Endothelial cell of umbilical vein (primary cell): ENCODE data around the gene RGS4. TPM values are rescaled to one million over a fixed set of nuclear protein-coding genes. Genes with fewer than 3 reads are reported as not detected.
"Not testable (repeated sequence)": the region's sequence is repeated elsewhere in the genome, so short reads cannot be mapped to it uniquely, and the experiment has no call there.

Experiments
- BruUV-seq: library from RNA; stranded (reverse); fragments of 400-500 nt; replicated peaks from 2 replicates; lab custom pipeline; 2021; lab: Mats Ljungman, UMichigan
- CTCF ChIA-PET: fragments of 300-600, 350-600 bp; sonication (Branson Sonifier 250); formaldehyde crosslinking; loops from one replicate; lab custom pipeline; 2021; ENCODE audit warnings: antibody characterized with exemption, inconsistent platforms; lab: Charles Lee
- POLR2A ChIA-PET: fragments of 300-600, 350-600 bp; sonication (Branson Sonifier 250); formaldehyde crosslinking; loops from one replicate; lab custom pipeline; 2021; ENCODE audit warnings: antibody characterized with exemption, inconsistent platforms; lab: Charles Lee
- DNase-seq: peaks from one replicate; pipeline ENCODE4 v3.0.0-alpha.2; 2011; ENCODE audit warnings: low read depth, low spot score
- FAIRE-seq: peaks from 2 replicates; lab custom pipeline; 2011; peaks lifted over from hg19 to GRCh38; lab: Jason Lieb, UNC
- H2AFZ ChIP-seq: 2 replicates; pipeline ENCODE4 v1.6.0; 2012; ENCODE audit warnings: low read depth, low read length, control low read depth, inconsistent platforms
- H3K27ac ChIP-seq: 2 replicates; pipeline ENCODE4 v1.5.1; 2011; ENCODE audit warnings: low read depth, mild to moderate bottlenecking, control low read depth, low read length, moderate library complexity; ENCODE audit not compliant: insufficient read depth
- H3K27me3 ChIP-seq, 2 experiments: 2 replicates each; pipeline versions ENCODE4 v1.6.0 to v1.6.1; 2011; ENCODE audit warnings: low read length in 2 of 2, mixed read lengths in 1 of 2; ENCODE audit not compliant: control insufficient read depth in 2 of 2, insufficient read depth in 2 of 2
- H3K36me3 ChIP-seq, 2 experiments: 2 replicates in 1 of 2; 3 replicates in 1 of 2; pipeline ENCODE4 v1.5.1; 2011; ENCODE audit warnings: low read length in 2 of 2, mild to moderate bottlenecking in 1 of 2, moderate library complexity in 1 of 2; ENCODE audit not compliant: control insufficient read depth in 2 of 2, insufficient read depth in 2 of 2; ENCODE audit errors: extremely low read depth in 1 of 2
- H3K4me1 ChIP-seq: 3 replicates; pipeline ENCODE4 v1.5.1; 2011; ENCODE audit warnings: mild to moderate bottlenecking, low read length; ENCODE audit not compliant: control insufficient read depth, insufficient read depth; ENCODE audit errors: extremely low read depth
- H3K4me2 ChIP-seq: 2 replicates; pipeline ENCODE4 v1.6.1; 2011; ENCODE audit warnings: low read length, control low read depth, mixed read lengths; ENCODE audit not compliant: insufficient read depth
- H3K4me3 ChIP-seq, 3 experiments: fragments of 200-600 bp in 1 of 3; sonication (generic), shearing (Covaris generic) in 1 of 3; replicated peaks in 1 of 3; 2 replicates each; pipeline ENCODE4 v1.5.1; 2011 to 2016; ENCODE audit warnings: control low read depth in 3 of 3, low read length in 3 of 3, mild to moderate bottlenecking in 2 of 3, inconsistent platforms in 1 of 3, low read depth in 1 of 3, moderate library complexity in 1 of 3; ENCODE audit not compliant: insufficient read depth in 1 of 3
- H3K79me2 ChIP-seq: 2 replicates; pipeline ENCODE4 v1.6.0; 2012; ENCODE audit warnings: low read length, inconsistent platforms; ENCODE audit not compliant: control insufficient read depth, insufficient read depth
- H3K9ac ChIP-seq: replicated peaks from 2 replicates; pipeline ENCODE3; 2011; ENCODE audit warnings: low read length, control low read depth; ENCODE audit not compliant: insufficient read depth; ENCODE audit errors: extremely low read depth
- H3K9me1 ChIP-seq: replicated peaks from 3 replicates; pipeline ENCODE4 v1.6.0; 2011; ENCODE audit warnings: mild to moderate bottlenecking, low read length; ENCODE audit not compliant: control insufficient read depth, insufficient read depth; ENCODE audit errors: extremely low read depth
- H3K9me3 ChIP-seq: replicated peaks from 2 replicates; pipeline ENCODE4 v1.5.1; 2012; ENCODE audit warnings: low read length, inconsistent platforms; ENCODE audit not compliant: control insufficient read depth, insufficient read depth
- H4K20me1 ChIP-seq: replicated peaks from 2 replicates; pipeline ENCODE3; 2011; ENCODE audit warnings: mild to moderate bottlenecking, low read length; ENCODE audit not compliant: control insufficient read depth, insufficient read depth; ENCODE audit errors: extremely low read depth
- FOS ChIP-seq: IDR thresholded peaks from 2 replicates; pipeline ENCODE4 v1.6.1; 2011; ENCODE audit warnings: mild to moderate bottlenecking, low read length, moderate library complexity, borderline replicate concordance; ENCODE audit not compliant: insufficient read depth
- GATA2 ChIP-seq: IDR thresholded peaks from 2 replicates; pipeline ENCODE4 v1.7.0; 2011; ENCODE audit warnings: low read depth, mild to moderate bottlenecking, moderate library complexity, mixed read lengths, low read length; ENCODE audit not compliant: insufficient read length, insufficient read depth
- JUN ChIP-seq: IDR thresholded peaks from 2 replicates; pipeline ENCODE4 v1.6.1; 2011; ENCODE audit warnings: borderline replicate concordance, low read depth; ENCODE audit not compliant: insufficient read length, insufficient read depth
- MYC ChIP-seq: IDR thresholded peaks from one replicate; pipeline ENCODE4 v1.6.1; 2011; ENCODE audit warnings: mild to moderate bottlenecking, low read depth, low read length
- dilution Hi-C: fragments of 300-500 bp; cut with MboI; formaldehyde crosslinking; loops from one replicate; pipeline ENCODE4 v1.15.0; 2019; ENCODE audit warnings: low sequenced_read_pairs; ENCODE audit not compliant: extremely low pct_ligation_motif_present
- intact Hi-C: fragments of 100-400 bp; cut with micrococcal nuclease; formaldehyde crosslinking; loops from one replicate; pipeline ENCODE4 v1.10.0; 2022
- polyA plus RNA-seq, 4 experiments: library from polyadenylated mRNA; depleted of rRNA in 3 of 4; stranded (reverse) in 3 of 4; unstranded in 1 of 4; fragments of >200 nt; gene quantifications; 2 replicates each; pipeline versions ENCODE4 v1.2.1 to v1.2.3, GENCODE V29; 2011 to 2012; ENCODE audit warnings: missing spikeins in 1 of 4
- total RNA-seq: library from RNA; stranded (reverse); gene quantifications from 2 replicates; pipeline ENCODE4 v1.2.3, GENCODE V29; 2021

RGS4 gene
- total and polyA plus RNA-seq, 2 donors (not counting 3 experiments of a cell fraction or from before 2014, with no cell fraction given): 14.6 to 59.3 TPM

DNA sequence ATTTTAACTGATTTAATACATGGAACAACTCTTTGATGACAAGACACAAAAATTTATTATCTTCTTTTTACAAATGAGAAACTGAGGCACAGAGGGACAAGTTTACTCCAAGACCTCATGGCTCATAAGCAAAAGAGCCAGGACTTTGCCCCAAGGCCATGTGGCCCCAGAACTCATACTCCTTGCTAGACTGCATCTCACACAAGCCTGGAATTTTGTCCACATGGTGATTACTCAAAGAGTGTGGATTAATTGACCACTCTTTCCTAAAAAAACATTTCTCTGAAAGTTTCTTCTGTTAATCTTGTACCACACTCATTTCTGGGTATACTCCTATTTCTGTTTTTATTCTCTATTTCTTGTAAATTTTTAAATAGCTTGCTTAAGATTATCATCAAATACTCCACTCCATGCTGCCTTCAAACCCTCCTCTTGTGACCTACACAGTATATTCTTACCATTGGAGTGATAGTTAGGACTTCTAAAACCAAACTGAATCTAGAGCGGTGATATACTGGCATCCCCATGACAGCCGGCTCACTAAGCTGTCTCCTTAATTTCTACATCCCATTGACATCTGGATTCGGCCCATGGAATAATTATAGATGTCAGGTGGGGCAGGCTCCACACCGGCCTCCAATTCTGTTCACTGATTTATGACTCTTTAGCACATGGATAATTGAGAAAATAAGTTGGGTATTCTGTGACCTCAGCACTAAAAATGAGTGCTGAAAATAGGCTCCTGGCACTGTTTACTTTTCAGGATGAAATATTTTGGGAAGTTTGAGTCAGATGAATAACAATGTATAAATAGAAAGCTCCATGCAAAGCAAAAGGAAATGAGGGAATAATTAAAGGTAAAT, 16.1 kb downstream of the RGS4 start:
- ChIA-PET POLR2A (interaction anchor here (1.1 kb wide), 1 partner anchor 16 kb away, joined by 3 read pairs; the partner anchor contains the start of gene RGS4), CTCF (interaction anchor here (0.7 to 1.5 kb wide), 10 partner anchors 9 to 231 kb away, joined by 3 to 8 read pairs (median 4); no protein-coding TSS in a partner anchor)
- H3K27ac ChIP-seq: peak overlapping the region; percentile 60
- BruUV-seq: no TSS peak
- H3K36me3 ChIP-seq: no peaks in the 10 kb centered on the region
- peak overlapping the region; percentile 36 for H3K4me2 ChIP-seq
- TF ChIP-seq JUN (peak; percentile 53), FOS (no peak)
- intact Hi-C loops (loop anchor here (1.0 kb wide), 2 partner anchors 13 to 83 kb away; no protein-coding TSS in a partner anchor), dilution Hi-C loops (no loop called here)
- H3K27me3 ChIP-seq: no peaks in the 10 kb centered on the region
- H3K79me2 ChIP-seq: no peaks in the 10 kb centered on the region
- no peak overlapping the region for H2AFZ ChIP-seq
- no peaks in the 10 kb centered on the region for H3K9me3 ChIP-seq
- FAIRE-seq (no peak), DNase-seq (peak; percentile 83)
- H3K4me1 ChIP-seq: peaks cover 37% of the 10 kb centered on the region
- H3K9me1 ChIP-seq: no peaks in the 10 kb centered on the region
- no peak overlapping the region for H3K4me3 ChIP-seq
- H4K20me1 ChIP-seq: no peaks in the 10 kb centered on the region
- H3K9ac ChIP-seq: no peak overlapping the region

DNA sequence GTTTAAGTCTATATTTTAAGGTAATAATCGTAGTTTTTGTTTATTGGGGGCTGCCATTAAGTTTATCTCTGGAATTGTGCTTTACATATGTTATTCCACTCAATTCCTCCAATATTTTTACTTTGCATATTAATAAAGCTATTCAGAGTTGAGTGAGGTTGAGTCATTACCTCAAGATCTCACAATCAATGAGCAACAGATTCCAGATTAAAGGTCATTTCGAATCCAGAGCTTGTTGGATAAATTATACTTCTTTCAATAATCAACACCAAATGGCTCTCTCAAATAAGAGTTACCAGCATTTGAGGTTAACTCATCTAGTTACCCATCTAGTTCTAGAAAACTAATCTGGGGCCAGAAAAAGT, 16.7 kb downstream of the RGS4 start:
- TF ChIP-seq MYC (no peak), FOS (peak; percentile 54), GATA2 (peak; percentile 55)
- POLR2A ChIA-PET: interaction anchor here (1.1 kb wide), 1 partner anchor 17 kb away, joined by 3 read pairs; the partner anchor contains the start of gene RGS4
- H4K20me1 ChIP-seq: no peaks in the 10 kb centered on the region
- no peaks in the 10 kb centered on the region for H3K9me3 ChIP-seq
- no TSS peak for BruUV-seq
- intact Hi-C loops (loop anchor here (1.0 kb wide), 2 partner anchors 14 to 82 kb away; no protein-coding TSS in a partner anchor), dilution Hi-C loops (no loop called here)
- FAIRE-seq (no peak), DNase-seq (no peak)
- no peaks in the 10 kb centered on the region for H3K36me3 ChIP-seq
- no peak overlapping the region for H3K9ac ChIP-seq
- H3K4me2 ChIP-seq: peak overlapping the region; percentile 36
- no peaks in the 10 kb centered on the region for H3K9me1 ChIP-seq
- no peaks in the 10 kb centered on the region for H3K79me2 ChIP-seq
- CTCF ChIA-PET: interaction anchor here (0.7 to 1.5 kb wide), 10 partner anchors 8 to 232 kb away, joined by 3 to 8 read pairs (median 4); no protein-coding TSS in a partner anchor
- H3K27ac ChIP-seq: peak overlapping the region; percentile 4
- no peak overlapping the region for H2AFZ ChIP-seq
- no peak overlapping the region for H3K4me3 ChIP-seq
- H3K4me1 ChIP-seq: peaks cover 37% of the 10 kb centered on the region
- no peaks in the 10 kb centered on the region for H3K27me3 ChIP-seq

DNA sequence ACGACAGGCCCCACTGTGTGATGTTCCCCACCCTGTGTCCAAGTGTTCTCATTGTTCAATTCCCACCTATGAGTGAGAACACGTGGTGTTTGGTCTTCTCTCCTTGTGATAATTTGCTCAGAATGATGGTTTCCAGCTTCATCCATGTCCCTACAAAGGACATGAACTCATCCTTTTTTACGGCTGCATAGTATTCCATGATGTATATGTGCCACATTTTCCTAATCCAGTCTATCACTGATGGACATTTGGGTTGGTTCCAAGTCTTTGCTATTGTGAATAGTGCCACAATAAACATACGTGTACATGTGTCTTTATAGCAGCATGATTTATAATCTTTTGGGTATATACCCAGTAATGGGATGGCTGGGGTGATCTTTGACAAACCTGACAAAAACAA, 20.0 kb downstream of the RGS4 start:
- H3K4me3 ChIP-seq, H2AFZ ChIP-seq, BruUV-seq, H3K9me3 ChIP-seq, H3K4me2 ChIP-seq, H3K27me3 ChIP-seq, H3K9ac ChIP-seq, H4K20me1 ChIP-seq, H3K36me3 ChIP-seq, H3K79me2 ChIP-seq, CTCF ChIA-PET, dilution Hi-C loops, H3K9me1 ChIP-seq, DNase-seq, POLR2A ChIA-PET, intact Hi-C loops, FAIRE-seq, H3K27ac ChIP-seq: not testable (repeated sequence)
- H3K4me1 ChIP-seq: peaks cover 21% of the 10 kb centered on the region
